Stimulated activated CD8-positive, alpha-beta memory T cell treated with anti-CD3 and anti-CD28 coated beads, Interleukin-12 subunit alpha, Interleukin-12 subunit beta, amount 100 ng/mL, for 24 hours (primary cell): ENCODE results near the gene ZNF106.

ENCODE experiments used
- DNase-seq: peaks from one replicate; pipeline ENCODE4 v3.0.0-alpha.2; 2020; ENCODE audit errors: extremely low read depth

Gene ZNF106

GRCh38 chr15:42490671-42491538, at the start of gene ZNF106:
TSS of gene ZNF106 (minus strand) at chr15:42491141. CDS start at chr15:42472289, 18,852 bp downstream.
- DNase-seq = peak; percentile 72

- DNase-seq = no peak
Observed at GRCh38 chr15:42533246-42533645, 42.3 kb upstream of the ZNF106 start.

GRCh38 chr15:42528970-42529369, 38.0 kb upstream of the ZNF106 start:
- no peak for DNase-seq

- no peak for DNase-seq
Observed at GRCh38 chr15:42523331-42523730, 32.4 kb upstream of the ZNF106 start.

- DNase-seq = no peak
Observed at GRCh38 chr15:42511007-42511391, 20.1 kb upstream of the ZNF106 start.

- DNase-seq = no peak
Observed at GRCh38 chr15:42510258-42511006, 19.5 kb upstream of the ZNF106 start.

- no peak for DNase-seq
Observed at GRCh38 chr15:42508263-42508690, 17.3 kb upstream of the ZNF106 start.

GRCh38 chr15:42507514-42507913, 16.6 kb upstream of the ZNF106 start:
- no peak for DNase-seq

- no peak for DNase-seq
Observed at GRCh38 chr15:42504631-42505030, 13.7 kb upstream of the ZNF106 start.

GRCh38 chr15:42503825-42504224, 12.9 kb upstream of the ZNF106 start:
- DNase-seq = no peak

GRCh38 chr15:42502477-42502876, 11.5 kb upstream of the ZNF106 start:
- DNase-seq = no peak

- no peak for DNase-seq
Observed at GRCh38 chr15:42499858-42500609, 9.1 kb upstream of the ZNF106 start.

- DNase-seq = no peak
Observed at GRCh38 chr15:42498212-42499068, 7.5 kb upstream of the ZNF106 start.

- peak; percentile 57 for DNase-seq
Observed at GRCh38 chr15:42495361-42496212, 4.6 kb upstream of the ZNF106 start, which contains the start of gene SNAP23. TSS of gene SNAP23 (plus strand) at chr15:42495634. CDS start at chr15:42511847, 16,213 bp downstream.

- DNase-seq = no peak
Observed at GRCh38 chr15:42494998-42495360, 4.0 kb upstream of the ZNF106 start.

- no peak for DNase-seq
Observed at GRCh38 chr15:42493679-42494078, 2.7 kb upstream of the ZNF106 start.

GRCh38 chr15:42491539-42492225, 741 bp upstream of the ZNF106 start:
- no peak for DNase-seq

- DNase-seq = no peak
Observed at GRCh38 chr15:42490291-42490670, 660 bp downstream of the ZNF106 start.

GRCh38 chr15:42483677-42484076, 7.3 kb downstream of the ZNF106 start:
- DNase-seq = no peak

GRCh38 chr15:42482701-42483100, 8.2 kb downstream of the ZNF106 start:
- DNase-seq = no peak
